Activated CD4-positive, alpha-beta T cell treated with anti-CD3 and anti-CD28 coated beads, Interleukin-2, amount 50 U/mL, for 16 hours (primary cell): Measurements from ENCODE around the gene C1QTNF3.
"Not testable (repeated sequence)": the region's sequence is repeated elsewhere in the genome, so short reads cannot be mapped to it uniquely, and the experiment has no call there.

Source experiments
- DNase-seq: peaks from one replicate; pipeline ENCODE4 v3.0.0-alpha.2; 2020

The C1QTNF3 gene

GRCh38 chr5:34047774-34048572 lies 5.0 kb upstream of the C1QTNF3 start:
- DNase-seq = no peak

- no peak for DNase-seq
Measured at GRCh38 chr5:34047143-34047542, 4.1 kb upstream of the C1QTNF3 start.

GRCh38 chr5:34045996-34046395 lies 3.0 kb upstream of the C1QTNF3 start:
- DNase-seq = no peak

- DNase-seq = no peak
Measured at GRCh38 chr5:34045023-34045422, 2.0 kb upstream of the C1QTNF3 start.

- no peak for DNase-seq
Measured at GRCh38 chr5:34042321-34042720, 692 bp downstream of the C1QTNF3 start.

GRCh38 chr5:34041247-34041972 lies 1.6 kb downstream of the C1QTNF3 start:
- DNase-seq = no peak

GRCh38 chr5:34040472-34040871 lies 2.5 kb downstream of the C1QTNF3 start:
- no peak for DNase-seq

- no peak for DNase-seq
Measured at GRCh38 chr5:34039398-34040157, 3.4 kb downstream of the C1QTNF3 start.

GRCh38 chr5:34038838-34039237 lies 4.2 kb downstream of the C1QTNF3 start:
- DNase-seq = no peak

GRCh38 chr5:34038390-34038789 lies 4.6 kb downstream of the C1QTNF3 start:
- no peak for DNase-seq

GRCh38 chr5:34037726-34038125 lies 5.3 kb downstream of the C1QTNF3 start:
- no peak for DNase-seq

- DNase-seq = no peak
Measured at GRCh38 chr5:34035756-34036155, 7.3 kb downstream of the C1QTNF3 start.

- no peak for DNase-seq
Measured at GRCh38 chr5:34034534-34035327, 8.3 kb downstream of the C1QTNF3 start.

GRCh38 chr5:34031966-34032365 lies 11.0 kb downstream of the C1QTNF3 start:
- no peak for DNase-seq

GRCh38 chr5:34031117-34031516 lies 11.9 kb downstream of the C1QTNF3 start:
- DNase-seq = no peak

- DNase-seq = not testable (repeated sequence)
Measured at GRCh38 chr5:34030585-34030984, 12.4 kb downstream of the C1QTNF3 start.

GRCh38 chr5:34030048-34030447 lies 13.0 kb downstream of the C1QTNF3 start:
- DNase-seq = no peak

- no peak for DNase-seq
Measured at GRCh38 chr5:34028349-34028748, 14.7 kb downstream of the C1QTNF3 start.

- no peak for DNase-seq
Measured at GRCh38 chr5:34026089-34026761, 16.8 kb downstream of the C1QTNF3 start.

- DNase-seq = peak; percentile 86
Measured at GRCh38 chr5:34022121-34022705, 20.8 kb downstream of the C1QTNF3 start.

GRCh38 chr5:34021334-34021733 lies 21.7 kb downstream of the C1QTNF3 start:
- DNase-seq = no peak

- no peak for DNase-seq
Measured at GRCh38 chr5:34020726-34021125, 22.3 kb downstream of the C1QTNF3 start.
